GM23338 (cell line): ENCODE results near the gene NTN4.

ENCODE experiments used
- CREB1 ChIP-seq: fragments of 250-450 bp; sonication (Bioruptor Pico); IDR thresholded peaks from 2 replicates; pipeline ENCODE4 v1.5.0; 2020; ENCODE audit warnings: low read depth, mild to moderate bottlenecking, moderate library complexity
- EZH2 ChIP-seq: fragments of 200-600 bp; sonication (generic); IDR thresholded peaks from one replicate; pipeline ENCODE4 v1.8.0; 2017; ENCODE audit warnings: antibody characterized with exemption, mild to moderate bottlenecking, low read depth; ENCODE audit not compliant: unreplicated experiment
- EZH2phosphoT487 ChIP-seq: fragments of 200-600 bp; sonication (generic); IDR thresholded peaks from one replicate; pipeline ENCODE4 v1.8.1; 2018; ENCODE audit warnings: antibody characterized with exemption; ENCODE audit not compliant: unreplicated experiment
- JUNB ChIP-seq: IDR thresholded peaks from one replicate; pipeline ENCODE4 v1.6.1; 2016; ENCODE audit warnings: antibody characterized with exemption; ENCODE audit not compliant: unreplicated experiment
- NANOG ChIP-seq: IDR thresholded peaks from 2 replicates; pipeline ENCODE4 v1.6.1; 2016; ENCODE audit warnings: antibody characterized with exemption, borderline replicate concordance
- POLR2AphosphoS5 ChIP-seq: IDR thresholded peaks from 2 replicates; pipeline ENCODE4 v1.6.1; 2016; ENCODE audit warnings: antibody characterized with exemption, low read depth
- STAT1 ChIP-seq: IDR thresholded peaks from one replicate; pipeline ENCODE4 v1.6.1; 2016; ENCODE audit warnings: antibody characterized with exemption; ENCODE audit not compliant: unreplicated experiment
- ZNF114 ChIP-seq: fragments of 250-450 bp; sonication (Bioruptor Pico); IDR thresholded peaks from 2 replicates; pipeline ENCODE4 v1.5.0; 2020; ENCODE audit warnings: mild to moderate bottlenecking, moderate library complexity
- ZNF331 ChIP-seq: fragments of 250-450 bp; sonication (Bioruptor Pico); IDR thresholded peaks from 2 replicates; pipeline ENCODE4 v1.5.0; 2020; ENCODE audit warnings: low read depth, mild to moderate bottlenecking, moderate library complexity
- ZNF462 ChIP-seq: fragments of 250-450 bp; sonication (Bioruptor Pico); IDR thresholded peaks from 2 replicates; pipeline ENCODE4 v1.5.0; 2020; ENCODE audit warnings: mild to moderate bottlenecking, moderate library complexity
- TF ChIP-seq, protein P1 (sequence below), 2 experiments: fragments of 200-600 bp in 1 of 2; sonication (generic) in 1 of 2; conservative IDR thresholded peaks; 2 replicates each; pipeline versions ENCODE4 v1.5.1 to v1.6.1; 2016 to 2017; ENCODE audit warnings: antibody characterized with exemption in 2 of 2, low read depth in 2 of 2, mild to moderate bottlenecking in 2 of 2, moderate library complexity in 1 of 2
- TF ChIP-seq, protein P2 (sequence below): IDR thresholded peaks from one replicate; pipeline ENCODE4 v1.6.1; 2018; ENCODE audit warnings: antibody characterized with exemption; ENCODE audit not compliant: unreplicated experiment

- TF ChIP-seq, protein P1, sequence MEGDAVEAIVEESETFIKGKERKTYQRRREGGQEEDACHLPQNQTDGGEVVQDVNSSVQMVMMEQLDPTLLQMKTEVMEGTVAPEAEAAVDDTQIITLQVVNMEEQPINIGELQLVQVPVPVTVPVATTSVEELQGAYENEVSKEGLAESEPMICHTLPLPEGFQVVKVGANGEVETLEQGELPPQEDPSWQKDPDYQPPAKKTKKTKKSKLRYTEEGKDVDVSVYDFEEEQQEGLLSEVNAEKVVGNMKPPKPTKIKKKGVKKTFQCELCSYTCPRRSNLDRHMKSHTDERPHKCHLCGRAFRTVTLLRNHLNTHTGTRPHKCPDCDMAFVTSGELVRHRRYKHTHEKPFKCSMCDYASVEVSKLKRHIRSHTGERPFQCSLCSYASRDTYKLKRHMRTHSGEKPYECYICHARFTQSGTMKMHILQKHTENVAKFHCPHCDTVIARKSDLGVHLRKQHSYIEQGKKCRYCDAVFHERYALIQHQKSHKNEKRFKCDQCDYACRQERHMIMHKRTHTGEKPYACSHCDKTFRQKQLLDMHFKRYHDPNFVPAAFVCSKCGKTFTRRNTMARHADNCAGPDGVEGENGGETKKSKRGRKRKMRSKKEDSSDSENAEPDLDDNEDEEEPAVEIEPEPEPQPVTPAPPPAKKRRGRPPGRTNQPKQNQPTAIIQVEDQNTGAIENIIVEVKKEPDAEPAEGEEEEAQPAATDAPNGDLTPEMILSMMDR (conservative IDR thresholded peaks at IDR 0.05; ENCODE audit: low read depth in 2 of 2) = no peak
- TF ChIP-seq EZH2 (no peak), STAT1 (no peak), EZH2phosphoT487 (no peak), ZNF462 (CRISPR knock-in tag) (no peak), POLR2AphosphoS5 (no peak), CREB1 (CRISPR knock-in tag) (no peak), JUNB (no peak), NANOG (no peak), ZNF331 (CRISPR knock-in tag) (no peak), ZNF114 (CRISPR knock-in tag) (no peak)
- TF ChIP-seq, protein P2, sequence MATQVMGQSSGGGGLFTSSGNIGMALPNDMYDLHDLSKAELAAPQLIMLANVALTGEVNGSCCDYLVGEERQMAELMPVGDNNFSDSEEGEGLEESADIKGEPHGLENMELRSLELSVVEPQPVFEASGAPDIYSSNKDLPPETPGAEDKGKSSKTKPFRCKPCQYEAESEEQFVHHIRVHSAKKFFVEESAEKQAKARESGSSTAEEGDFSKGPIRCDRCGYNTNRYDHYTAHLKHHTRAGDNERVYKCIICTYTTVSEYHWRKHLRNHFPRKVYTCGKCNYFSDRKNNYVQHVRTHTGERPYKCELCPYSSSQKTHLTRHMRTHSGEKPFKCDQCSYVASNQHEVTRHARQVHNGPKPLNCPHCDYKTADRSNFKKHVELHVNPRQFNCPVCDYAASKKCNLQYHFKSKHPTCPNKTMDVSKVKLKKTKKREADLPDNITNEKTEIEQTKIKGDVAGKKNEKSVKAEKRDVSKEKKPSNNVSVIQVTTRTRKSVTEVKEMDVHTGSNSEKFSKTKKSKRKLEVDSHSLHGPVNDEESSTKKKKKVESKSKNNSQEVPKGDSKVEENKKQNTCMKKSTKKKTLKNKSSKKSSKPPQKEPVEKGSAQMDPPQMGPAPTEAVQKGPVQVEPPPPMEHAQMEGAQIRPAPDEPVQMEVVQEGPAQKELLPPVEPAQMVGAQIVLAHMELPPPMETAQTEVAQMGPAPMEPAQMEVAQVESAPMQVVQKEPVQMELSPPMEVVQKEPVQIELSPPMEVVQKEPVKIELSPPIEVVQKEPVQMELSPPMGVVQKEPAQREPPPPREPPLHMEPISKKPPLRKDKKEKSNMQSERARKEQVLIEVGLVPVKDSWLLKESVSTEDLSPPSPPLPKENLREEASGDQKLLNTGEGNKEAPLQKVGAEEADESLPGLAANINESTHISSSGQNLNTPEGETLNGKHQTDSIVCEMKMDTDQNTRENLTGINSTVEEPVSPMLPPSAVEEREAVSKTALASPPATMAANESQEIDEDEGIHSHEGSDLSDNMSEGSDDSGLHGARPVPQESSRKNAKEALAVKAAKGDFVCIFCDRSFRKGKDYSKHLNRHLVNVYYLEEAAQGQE = no peak
These were observed 39.9 kb upstream of the NTN4 start for GRCh38 chr12:95830335-95831089.
